Neural cell (in vitro differentiated cells): Measurements from ENCODE around the gene OTULIN. TPM values are rescaled to one million over a fixed set of nuclear protein-coding genes. Genes with fewer than 3 reads are reported as not detected.

Experiments used
- H2AFZ ChIP-seq: fragments of 200-600, 300-800 bp; sonication (generic), shearing (Covaris generic); 2 replicates; pipeline ENCODE4 v1.6.0; 2014; ENCODE audit warnings: low read depth, mild to moderate bottlenecking, antibody characterized with exemption, low read length, moderate library complexity
- H3F3A ChIP-seq: fragments of 200-600 bp; shearing (Covaris generic); 2 replicates; pipeline ENCODE4 v1.6.1; 2016; ENCODE audit warnings: mild to moderate bottlenecking, moderate library complexity, mixed read lengths, antibody characterized with exemption, low read length; ENCODE audit not compliant: insufficient read depth, poor library complexity, severe bottlenecking
- H3K27ac ChIP-seq: fragments of 200-600, 300-800 bp; sonication (generic), shearing (Covaris generic); 2 replicates; pipeline ENCODE4 v1.5.1; 2014; ENCODE audit warnings: mild to moderate bottlenecking, low read length, moderate library complexity
- H3K27me3 ChIP-seq: fragments of 300-800, 200-600 bp; sonication (generic), shearing (Covaris generic); 2 replicates; pipeline ENCODE4 v1.6.0; 2014; ENCODE audit warnings: mild to moderate bottlenecking, low read depth, low read length, moderate library complexity; ENCODE audit not compliant: insufficient read depth
- H3K36me3 ChIP-seq: fragments of 300-800, 200-600 bp; sonication (generic), shearing (Covaris generic); 2 replicates; pipeline ENCODE4 v1.5.1; 2014; ENCODE audit warnings: mild to moderate bottlenecking, antibody characterized with exemption, low read length, moderate library complexity; ENCODE audit not compliant: insufficient read depth
- H3K4me2 ChIP-seq: fragments of 300-800, 200-600 bp; sonication (generic), shearing (Covaris generic); 2 replicates; pipeline ENCODE4 v1.6.0; 2014; ENCODE audit warnings: mild to moderate bottlenecking, low read length
- H3K4me3 ChIP-seq: fragments of 300-800, 200-600 bp; sonication (generic), shearing (Covaris generic); 2 replicates; pipeline ENCODE4 v1.5.1; 2014; ENCODE audit warnings: mild to moderate bottlenecking, low read length, moderate library complexity
- H3K79me2 ChIP-seq: fragments of 200-600 bp; shearing (Covaris generic); replicated peaks from 2 replicates; pipeline ENCODE4 v1.6.0; 2014; ENCODE audit warnings: mild to moderate bottlenecking, low read length, moderate library complexity; ENCODE audit not compliant: insufficient read depth
- H3K9ac ChIP-seq: fragments of 300-800, 200-600 bp; sonication (generic), shearing (Covaris generic); 2 replicates; pipeline ENCODE4 v1.6.1; 2016; ENCODE audit warnings: mild to moderate bottlenecking, low read length, mixed read lengths
- H3K9me2 ChIP-seq: fragments of 200-600 bp; shearing (Covaris generic); 2 replicates; pipeline ENCODE4 v1.6.1; 2016; ENCODE audit warnings: mild to moderate bottlenecking, low read length, mixed read lengths; ENCODE audit not compliant: insufficient read depth
- H3K9me3 ChIP-seq: fragments of 200-600, 300-800 bp; sonication (generic), shearing (Covaris generic); 2 replicates; pipeline ENCODE4 v1.6.1; 2016; ENCODE audit warnings: mild to moderate bottlenecking, mixed run types, low read length, moderate library complexity, mixed read lengths
- H4K20me1 ChIP-seq: fragments of 200-600 bp; shearing (Covaris generic); 2 replicates; pipeline ENCODE4 v1.6.1; 2016; ENCODE audit warnings: mild to moderate bottlenecking, mixed run types; ENCODE audit not compliant: insufficient read depth
- CTCF ChIP-seq: fragments of 450-650 bp; IDR thresholded peaks from 2 replicates; pipeline ENCODE4 v1.5.1; 2014; ENCODE audit warnings: antibody characterized with exemption, mild to moderate bottlenecking, moderate library complexity; ENCODE audit not compliant: poor library complexity, severe bottlenecking
- EP300 ChIP-seq: fragments of 450-650 bp; conservative IDR thresholded peaks from 2 replicates; pipeline ENCODE4 v1.6.1; 2014; ENCODE audit warnings: antibody characterized with exemption, mild to moderate bottlenecking, moderate library complexity; ENCODE audit not compliant: poor library complexity, severe bottlenecking
- EZH2 ChIP-seq: fragments of 200-600, 300-800 bp; shearing (Covaris generic), sonication (generic); IDR thresholded peaks from 2 replicates; pipeline ENCODE4 v1.6.1; 2014; ENCODE audit warnings: antibody characterized with exemption, low read length, borderline replicate concordance, mild to moderate bottlenecking; ENCODE audit not compliant: insufficient read depth, poor library complexity, severe bottlenecking
- MXI1 ChIP-seq: fragments of 450-650 bp; conservative IDR thresholded peaks from 2 replicates; pipeline ENCODE4 v1.6.1; 2014; ENCODE audit warnings: antibody characterized with exemption, mild to moderate bottlenecking; ENCODE audit not compliant: poor library complexity, severe bottlenecking
- POLR2AphosphoS5 ChIP-seq: IDR thresholded peaks from 2 replicates; pipeline ENCODE4 v1.6.1; 2012
- RAD21 ChIP-seq: fragments of 450-650 bp; conservative IDR thresholded peaks from 2 replicates; pipeline ENCODE4 v1.6.1; 2014; ENCODE audit warnings: antibody characterized with exemption, mild to moderate bottlenecking, moderate library complexity
- SMC3 ChIP-seq: fragments of 450-650 bp; conservative IDR thresholded peaks from 2 replicates; pipeline ENCODE4 v1.6.1; 2014; ENCODE audit warnings: antibody characterized with exemption, mild to moderate bottlenecking, moderate library complexity; ENCODE audit not compliant: poor library complexity
- TAF1 ChIP-seq: IDR thresholded peaks from 2 replicates; pipeline ENCODE4 v1.6.1; 2012; ENCODE audit warnings: low read depth
- polyA plus RNA-seq: library from polyadenylated mRNA; depleted of rRNA; stranded (reverse); fragments of >200 nt; gene quantifications from 2 replicates; pipeline ENCODE4 v1.2.3, GENCODE V29; 2014
- TF ChIP-seq, protein P1 (sequence below): IDR thresholded peaks from 2 replicates; pipeline ENCODE4 v1.6.1; 2012; ENCODE audit warnings: borderline replicate concordance

OTULIN gene
- polyA plus RNA-seq, 1 donor from 2014 or later = 19.9 TPM

GRCh38 chr5:14706615-14707021 lies 42.1 kb downstream of the OTULIN start:
- TF ChIP-seq POLR2AphosphoS5 (no peak), SMC3 (no peak), EP300 (no peak), TAF1 (no peak), RAD21 (no peak), EZH2 (no peak), CTCF (no peak), MXI1 (no peak)
- TF ChIP-seq, protein P1, sequence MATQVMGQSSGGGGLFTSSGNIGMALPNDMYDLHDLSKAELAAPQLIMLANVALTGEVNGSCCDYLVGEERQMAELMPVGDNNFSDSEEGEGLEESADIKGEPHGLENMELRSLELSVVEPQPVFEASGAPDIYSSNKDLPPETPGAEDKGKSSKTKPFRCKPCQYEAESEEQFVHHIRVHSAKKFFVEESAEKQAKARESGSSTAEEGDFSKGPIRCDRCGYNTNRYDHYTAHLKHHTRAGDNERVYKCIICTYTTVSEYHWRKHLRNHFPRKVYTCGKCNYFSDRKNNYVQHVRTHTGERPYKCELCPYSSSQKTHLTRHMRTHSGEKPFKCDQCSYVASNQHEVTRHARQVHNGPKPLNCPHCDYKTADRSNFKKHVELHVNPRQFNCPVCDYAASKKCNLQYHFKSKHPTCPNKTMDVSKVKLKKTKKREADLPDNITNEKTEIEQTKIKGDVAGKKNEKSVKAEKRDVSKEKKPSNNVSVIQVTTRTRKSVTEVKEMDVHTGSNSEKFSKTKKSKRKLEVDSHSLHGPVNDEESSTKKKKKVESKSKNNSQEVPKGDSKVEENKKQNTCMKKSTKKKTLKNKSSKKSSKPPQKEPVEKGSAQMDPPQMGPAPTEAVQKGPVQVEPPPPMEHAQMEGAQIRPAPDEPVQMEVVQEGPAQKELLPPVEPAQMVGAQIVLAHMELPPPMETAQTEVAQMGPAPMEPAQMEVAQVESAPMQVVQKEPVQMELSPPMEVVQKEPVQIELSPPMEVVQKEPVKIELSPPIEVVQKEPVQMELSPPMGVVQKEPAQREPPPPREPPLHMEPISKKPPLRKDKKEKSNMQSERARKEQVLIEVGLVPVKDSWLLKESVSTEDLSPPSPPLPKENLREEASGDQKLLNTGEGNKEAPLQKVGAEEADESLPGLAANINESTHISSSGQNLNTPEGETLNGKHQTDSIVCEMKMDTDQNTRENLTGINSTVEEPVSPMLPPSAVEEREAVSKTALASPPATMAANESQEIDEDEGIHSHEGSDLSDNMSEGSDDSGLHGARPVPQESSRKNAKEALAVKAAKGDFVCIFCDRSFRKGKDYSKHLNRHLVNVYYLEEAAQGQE = no peak
- Histone ChIP-seq H3K9me2 (no peaks in the 10 kb centered on the region), H3K9ac (no peak overlapping the region)

DNA sequence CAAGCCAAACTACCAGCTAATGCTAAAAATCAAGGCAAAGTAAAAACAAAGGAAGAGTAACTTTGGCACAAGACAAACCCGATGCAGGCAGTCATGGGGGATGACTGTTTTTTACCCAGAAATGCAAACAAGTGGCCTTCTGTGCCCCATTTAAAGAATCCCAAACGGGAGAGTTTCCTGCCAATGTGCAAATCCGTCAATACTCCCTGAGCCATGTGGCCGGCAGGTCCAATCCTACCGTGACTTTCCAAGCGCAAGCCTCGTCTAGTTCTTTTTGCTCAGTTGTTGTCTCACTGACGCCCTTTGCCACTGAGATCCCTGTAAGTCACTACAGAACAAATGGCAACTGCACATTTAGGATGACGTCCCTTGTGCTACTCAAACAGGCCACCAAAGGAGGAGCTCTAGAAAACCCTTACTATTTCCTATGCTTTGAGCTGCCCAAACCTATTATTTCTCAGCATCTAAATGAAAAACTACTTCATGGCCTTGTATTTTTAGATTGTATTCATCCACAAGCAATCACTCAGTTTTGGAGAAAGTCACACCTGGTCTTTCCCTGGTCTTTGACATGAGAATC lies 43.4 kb downstream of the OTULIN start:
- Histone ChIP-seq H4K20me1 (no peaks in the 10 kb centered on the region), H3K4me2 (no peak overlapping the region), H3K36me3 (peaks cover 19% of the 10 kb centered on the region), H2AFZ (no peak overlapping the region), H3F3A (no peaks in the 10 kb centered on the region), H3K4me3 (no peak overlapping the region), H3K9me3 (no peaks in the 10 kb centered on the region), H3K27ac (no peak overlapping the region), H3K79me2 (no peaks in the 10 kb centered on the region), H3K27me3 (no peaks in the 10 kb centered on the region), H3K9me2 (no peaks in the 10 kb centered on the region), H3K9ac (no peak overlapping the region)
- no peak for TF ChIP-seq SMC3
- no peak for TF ChIP-seq MXI1
- TF ChIP-seq CTCF = no peak
- TF ChIP-seq, protein P1 = no peak
- no peak for TF ChIP-seq TAF1
- TF ChIP-seq EZH2 = no peak
- no peak for TF ChIP-seq POLR2AphosphoS5
- TF ChIP-seq RAD21 = no peak
- TF ChIP-seq EP300 = no peak

More at GRCh38 chr5:14706615-14707021, 42.1 kb downstream of the OTULIN start:
- H3K79me2 ChIP-seq = no peaks in the 10 kb centered on the region
- no peak overlapping the region for H3K4me3 ChIP-seq
- no peak overlapping the region for H2AFZ ChIP-seq
- H4K20me1 ChIP-seq = no peaks in the 10 kb centered on the region
- no peaks in the 10 kb centered on the region for H3K27me3 ChIP-seq
- H3F3A ChIP-seq = no peaks in the 10 kb centered on the region
- peaks cover 14% of the 10 kb centered on the region for H3K36me3 ChIP-seq
- H3K4me2 ChIP-seq = no peak overlapping the region
- no peak overlapping the region for H3K27ac ChIP-seq
- H3K9me3 ChIP-seq = no peaks in the 10 kb centered on the region
